CD4-positive, alpha-beta memory T cell (primary cell): ENCODE measurements around the gene CNST. TPM values are rescaled to one million over a fixed set of nuclear protein-coding genes. Genes with fewer than 3 reads are reported as not detected.
A peak's percentile ranks its signal among the peaks of the same experiment; 100 is the strongest.

Experiments
- CTCF ChIA-PET: fragments of 350-600 bp; sonication (Branson Sonifier 250); formaldehyde crosslinking; loops from one replicate; lab custom pipeline; 2021; ENCODE audit warnings: inconsistent platforms; ENCODE audit not compliant: partially characterized antibody; lab: Charles Lee
- POLR2A ChIA-PET: fragments of 350-600 bp; sonication (Branson Sonifier 250); formaldehyde crosslinking; loops from one replicate; lab custom pipeline; 2021; ENCODE audit not compliant: partially characterized antibody; lab: Charles Lee
- DNase-seq, 5 donors: peaks; one replicate each; pipeline versions ENCODE4 v3.0.0 to v3.0.0-alpha.2; 2020 to 2022; ENCODE audit warnings: mixed read lengths in 1 of 5
- H3K27ac ChIP-seq: one replicate; pipeline ENCODE4 v1.7.0; 2013; ENCODE audit warnings: low read depth, low read length
- H3K27me3 ChIP-seq: 2 replicates; pipeline ENCODE4 v1.7.0; 2013; ENCODE audit warnings: mild to moderate bottlenecking, low read length, moderate library complexity; ENCODE audit not compliant: insufficient read depth
- H3K36me3 ChIP-seq: 2 replicates; pipeline ENCODE4 v1.7.0; 2013; ENCODE audit warnings: mild to moderate bottlenecking, low read length, moderate library complexity; ENCODE audit not compliant: insufficient read depth
- H3K4me1 ChIP-seq: 2 replicates; pipeline ENCODE4 v1.7.0; 2013; ENCODE audit warnings: mild to moderate bottlenecking, low read length, moderate library complexity; ENCODE audit not compliant: insufficient read depth
- H3K4me3 ChIP-seq, 2 donors: one replicate each; pipeline ENCODE4 v1.7.0; 2013; ENCODE audit warnings: low read length in 2 of 2, mild to moderate bottlenecking in 1 of 2
- H3K9me3 ChIP-seq, 2 donors: one replicate each; pipeline ENCODE4 v1.7.0; 2013; ENCODE audit warnings: low read length in 2 of 2, control low read depth in 1 of 2; ENCODE audit not compliant: control insufficient read depth in 1 of 2
- H3K27ac Mint-ChIP-seq, 7 donors: one replicate each; pipeline ENCODE4 v1.8.0; 2020 to 2021; ENCODE audit warnings: mixed read lengths in 7 of 7, mild to moderate bottlenecking in 6 of 7, inconsistent platforms in 3 of 7, moderate library complexity in 3 of 7
- H3K27me3 Mint-ChIP-seq, 2 donors: one replicate each; pipeline ENCODE4 v1.8.0; 2020 to 2021; ENCODE audit warnings: mixed read lengths in 2 of 2
- H3K36me3 Mint-ChIP-seq, 2 donors: one replicate each; pipeline ENCODE4 v1.8.0; 2020 to 2021; ENCODE audit warnings: mixed read lengths in 2 of 2, inconsistent platforms in 1 of 2, mild to moderate bottlenecking in 1 of 2
- H3K4me1 Mint-ChIP-seq, 4 donors: one replicate each; pipeline ENCODE4 v1.8.0; 2020 to 2021; ENCODE audit warnings: mixed read lengths in 4 of 4, mild to moderate bottlenecking in 1 of 4
- H3K4me3 Mint-ChIP-seq, 8 donors: one replicate each; pipeline ENCODE4 v1.8.0; 2020 to 2021; ENCODE audit warnings: mixed read lengths in 8 of 8, mild to moderate bottlenecking in 7 of 8, moderate library complexity in 6 of 8, inconsistent platforms in 3 of 8
- H3K9me3 Mint-ChIP-seq, 8 donors: one replicate each; pipeline ENCODE4 v1.8.0; 2020 to 2021; ENCODE audit warnings: mixed read lengths in 8 of 8, mild to moderate bottlenecking in 5 of 8, inconsistent platforms in 3 of 8, moderate library complexity in 1 of 8
- intact Hi-C: fragments of 100-400 bp; cut with micrococcal nuclease; formaldehyde crosslinking; loops from one replicate; pipeline ENCODE4 v1.15.1; 2023
- polyA plus RNA-seq, 2 donors: library from polyadenylated mRNA; unstranded; fragments of 300-500 nt; fragmentation: Illumina TruSeq; gene quantifications; one replicate each; pipeline ENCODE4 v1.2.3, GENCODE V29; 2021
- total RNA-seq, 2 experiments: library from RNA; stranded (reverse); gene quantifications; one replicate each; pipeline ENCODE4 v1.2.3, GENCODE V29; 2021

CNST gene, protein sequence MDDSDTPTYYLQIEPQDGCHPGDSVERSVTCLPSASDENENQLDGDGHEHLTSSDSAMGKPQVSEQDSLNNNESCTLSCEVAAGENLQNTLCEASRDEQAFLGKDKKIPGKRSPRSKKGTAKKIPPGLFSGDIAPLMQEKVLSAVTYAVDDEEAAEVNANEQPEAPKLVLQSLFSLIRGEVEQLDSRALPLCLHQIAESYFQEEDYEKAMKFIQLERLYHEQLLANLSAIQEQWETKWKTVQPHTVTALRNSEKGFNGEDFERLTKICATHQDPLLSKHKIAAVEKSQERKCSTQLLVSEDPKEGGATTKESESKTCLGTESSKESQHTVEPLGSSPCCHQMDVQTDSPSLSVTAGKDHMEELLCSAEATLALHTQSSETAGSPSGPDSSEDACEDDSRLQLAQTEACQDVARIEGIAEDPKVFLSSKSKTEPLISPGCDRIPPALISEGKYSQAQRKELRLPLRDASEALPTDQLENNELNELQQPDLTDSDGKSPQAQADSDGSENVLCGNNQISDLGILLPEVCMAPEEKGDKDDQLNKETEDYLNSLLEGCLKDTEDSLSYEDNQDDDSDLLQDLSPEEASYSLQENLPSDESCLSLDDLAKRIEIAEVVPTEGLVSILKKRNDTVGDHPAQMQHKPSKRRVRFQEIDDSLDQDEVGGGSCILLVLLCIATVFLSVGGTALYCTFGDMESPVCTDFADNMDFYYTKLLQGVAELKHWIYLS
- total RNA-seq (100 to 1,000 TPM in 1 of 2 experiments, 10 to 100 TPM in 1; 97.8 to 103 TPM), polyA plus RNA-seq (10 to 100 TPM; 36.2 to 58.3 TPM)

DNA sequence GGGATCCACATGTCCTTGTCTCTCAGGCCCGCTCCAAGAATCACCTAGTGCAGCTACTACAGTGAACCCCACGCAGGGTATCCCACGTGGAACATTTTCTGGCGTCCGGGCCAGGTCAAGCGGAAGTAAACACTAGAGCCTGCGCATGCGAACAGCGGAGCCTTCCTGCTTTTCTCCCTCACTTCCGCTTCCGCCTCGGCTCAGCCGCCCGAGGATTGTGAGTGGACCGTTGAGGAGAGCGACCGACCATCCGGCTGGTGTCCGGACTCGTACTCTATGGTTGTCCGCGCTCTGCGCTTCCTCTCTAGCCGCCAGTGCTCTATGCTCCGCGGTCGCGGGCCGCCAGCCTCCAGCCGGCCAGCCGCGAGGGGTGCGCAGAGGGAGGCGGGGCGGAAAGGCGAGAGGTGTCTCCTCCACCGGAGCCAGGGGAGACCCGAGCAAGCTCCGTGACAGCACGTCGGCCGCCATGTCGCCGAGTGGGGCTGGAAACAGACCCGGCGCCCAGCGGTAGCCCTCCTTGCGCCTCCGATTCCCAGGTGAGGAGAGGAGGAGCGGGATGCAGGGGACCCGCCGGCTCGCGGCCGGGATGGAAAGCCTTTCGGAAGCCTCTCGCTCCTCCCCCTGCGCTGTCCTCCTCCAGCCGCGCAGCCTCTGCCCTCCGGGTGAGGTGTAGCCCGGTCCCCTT is at the start of gene CNST, which contains the start of gene TFB2M:
Gene CNST, plus strand, starts transcription at position 329 of the 685 bp plus-strand sequence. CDS start 25,107 bp downstream, outside the sequence.
Gene TFB2M, minus strand, starts transcription at position 134 of the 685 bp plus-strand sequence. Its CDS starts 123 bp downstream, at position 11.
- Mint-ChIP-seq H3K9me3 (peaks cover 0 to 2% (median 0%) of the 10 kb centered on the region in 8 donors), H3K4me3 (peak within 1 kb of the TSS; percentile 97 to 99 (median 98)), H3K36me3 (peaks cover 4 to 35% of the 10 kb centered on the region in 2 donors), H3K4me1 (peaks cover 29 to 68% (median 46%) of the 10 kb centered on the region in 4 donors), H3K27me3 (no peaks in the 10 kb centered on the region), H3K27ac (peak within 1 kb of the TSS; percentile 89 to 99 (median 97))
- no peaks in the 10 kb centered on the region for H3K9me3 ChIP-seq
- H3K27me3 ChIP-seq = no peaks in the 10 kb centered on the region
- H3K27ac ChIP-seq = peak within 1 kb of the TSS; percentile 92
- peak; percentile 89 to 93 (median 91) for DNase-seq
- peaks cover 61% of the 10 kb centered on the region for H3K4me1 ChIP-seq
- peak within 1 kb of the TSS; percentile 84 to 99 for H3K4me3 ChIP-seq
- intact Hi-C loops = loop anchor here (1.0 to 5.0 kb wide), 7 partner anchors 35 to 1704 kb away; partner anchors contain the start of genes HNRNPU and SMYD3
- POLR2A ChIA-PET = interaction anchor here (0.8 to 3.2 kb wide), 12 partner anchors 10 to 1702 kb away, joined by 3 to 19 read pairs (median 4); partner anchors contain the start of genes AHCTF1, HNRNPU and SMYD3
- CTCF ChIA-PET = interaction anchor here (1.1 to 2.2 kb wide), 3 partner anchors 30 to 67 kb away, joined by 3 to 5 read pairs (median 4); no protein-coding TSS in a partner anchor
- H3K36me3 ChIP-seq = peaks cover 3% of the 10 kb centered on the region

DNA sequence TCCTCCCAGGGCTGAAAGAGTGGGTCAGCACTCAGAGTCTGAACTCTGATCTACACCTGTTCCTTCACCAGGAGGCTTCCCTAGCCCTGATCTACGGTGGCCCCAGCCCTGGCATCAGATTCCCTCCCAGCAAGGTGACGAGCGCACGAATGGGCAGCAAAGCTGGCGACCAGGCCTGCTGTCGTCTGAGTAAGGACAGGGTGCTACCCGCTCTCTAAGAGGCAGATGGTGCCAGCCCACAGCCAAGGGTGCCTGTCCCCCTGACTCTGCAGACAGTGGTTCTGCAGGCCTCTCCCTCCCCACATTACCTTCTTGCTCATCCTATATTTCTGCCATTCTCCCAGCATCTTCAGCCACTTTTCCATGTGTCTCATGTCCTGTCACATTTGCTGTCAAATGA is 48.9 kb upstream of the CNST start:
- Mint-ChIP-seq H3K27ac (no peak overlapping the region), H3K27me3 (no peaks in the 10 kb centered on the region), H3K4me3 (no peak overlapping the region), H3K4me1 (peaks cover 0 to 6% (median 5%) of the 10 kb centered on the region in 4 donors), H3K36me3 (peaks cover 0 to 1% of the 10 kb centered on the region in 2 donors), H3K9me3 (peaks cover 0 to 27% (median 19%) of the 10 kb centered on the region in 8 donors)
- no peak overlapping the region for H3K4me3 ChIP-seq
- no peaks in the 10 kb centered on the region for H3K27me3 ChIP-seq
- CTCF ChIA-PET = no interaction called here
- intact Hi-C loops = no loop called here
- H3K9me3 ChIP-seq = peaks cover 6 to 26% of the 10 kb centered on the region in 2 donors
- DNase-seq = no peak
- POLR2A ChIA-PET = interaction anchor here (1.4 kb wide), 1 partner anchor 10 kb away, joined by 4 read pairs; the partner anchor contains the start of gene SMYD3
- H3K27ac ChIP-seq = no peak overlapping the region
- no peaks in the 10 kb centered on the region for H3K4me1 ChIP-seq
- no peaks in the 10 kb centered on the region for H3K36me3 ChIP-seq

DNA sequence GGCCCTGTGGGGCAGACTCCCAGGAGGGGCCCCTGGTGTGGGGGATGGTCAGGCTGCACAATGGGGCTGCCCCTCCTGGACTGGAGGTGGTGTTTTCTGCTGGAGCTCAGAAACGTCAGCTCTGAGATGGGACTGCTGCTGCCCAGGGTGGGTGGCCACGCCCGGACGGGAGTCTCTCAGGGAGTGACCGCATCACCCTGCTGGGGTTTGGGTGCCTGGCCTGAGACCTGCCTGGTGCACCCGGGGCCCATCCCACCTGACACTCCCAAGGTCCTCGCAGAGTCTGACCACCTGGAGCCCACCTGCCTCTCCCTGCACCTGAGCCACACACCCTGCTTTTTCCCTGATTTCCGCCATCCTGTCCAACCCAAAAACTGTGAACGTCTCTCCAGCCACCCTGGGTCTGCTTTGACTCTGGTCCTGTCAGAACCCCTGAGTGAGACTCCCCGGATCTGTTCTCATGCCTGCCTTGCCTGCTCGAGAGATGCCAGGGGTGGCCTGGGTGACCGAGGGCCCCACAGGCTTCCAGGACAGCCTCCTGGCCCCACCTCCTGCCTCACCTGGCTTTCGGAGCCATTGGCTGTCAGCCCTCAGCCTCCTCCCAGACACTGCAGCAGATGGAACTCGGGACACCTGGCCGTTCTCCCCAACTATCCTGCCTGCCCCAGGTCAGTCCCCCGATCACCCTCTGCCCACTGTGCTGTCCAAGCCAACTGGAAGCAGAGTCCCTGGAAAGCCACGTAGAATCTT is 47.6 kb upstream of the CNST start:
- Histone ChIP-seq H3K9me3 (peaks cover 6 to 26% of the 10 kb centered on the region in 2 donors), H3K4me3 (no peak overlapping the region), H3K27ac (no peak overlapping the region), H3K27me3 (no peaks in the 10 kb centered on the region), H3K36me3 (no peaks in the 10 kb centered on the region), H3K4me1 (no peaks in the 10 kb centered on the region)
- no peaks in the 10 kb centered on the region for H3K27me3 Mint-ChIP-seq
- CTCF ChIA-PET = no interaction called here
- DNase-seq = no peak
- H3K36me3 Mint-ChIP-seq = peaks cover 0 to 1% of the 10 kb centered on the region in 2 donors
- peaks cover 0 to 27% (median 19%) of the 10 kb centered on the region in 8 donors for H3K9me3 Mint-ChIP-seq
- no peak overlapping the region for H3K4me3 Mint-ChIP-seq
- intact Hi-C loops = no loop called here
- peaks cover 0 to 6% (median 5%) of the 10 kb centered on the region in 4 donors for H3K4me1 Mint-ChIP-seq
- H3K27ac Mint-ChIP-seq = no peak overlapping the region
- POLR2A ChIA-PET = no interaction called here

DNA sequence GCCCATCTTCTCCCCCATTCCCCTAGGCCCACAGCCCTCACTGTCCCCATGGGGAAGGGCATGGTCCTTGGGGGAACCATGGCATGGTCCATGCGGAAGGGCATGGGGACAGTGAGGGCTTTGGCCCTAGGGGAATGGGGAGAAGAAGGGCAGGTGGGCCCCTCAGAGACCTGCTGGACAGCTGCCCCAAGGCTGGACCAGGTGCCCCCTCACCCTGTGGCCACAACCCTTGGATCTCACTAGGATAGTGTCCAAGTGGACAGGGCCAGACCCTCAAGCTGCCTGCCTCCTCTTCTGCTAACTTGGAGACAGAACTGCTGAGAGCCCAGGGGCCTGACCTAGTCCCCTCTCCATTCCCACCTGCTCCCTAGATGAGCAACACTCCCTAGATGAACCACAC is 46.7 kb upstream of the CNST start:
- H3K4me3 ChIP-seq = no peak overlapping the region
- no peak for DNase-seq
- peaks cover 0 to 1% of the 10 kb centered on the region in 2 donors for H3K36me3 Mint-ChIP-seq
- no peaks in the 10 kb centered on the region for H3K36me3 ChIP-seq
- CTCF ChIA-PET = no interaction called here
- no peak overlapping the region for H3K27ac ChIP-seq
- no peaks in the 10 kb centered on the region for H3K27me3 Mint-ChIP-seq
- peaks cover 6 to 24% of the 10 kb centered on the region in 2 donors for H3K9me3 ChIP-seq
- H3K9me3 Mint-ChIP-seq = peaks cover 0 to 21% (median 14%) of the 10 kb centered on the region in 8 donors
- peaks cover 0 to under 1% (median under 1%) of the 10 kb centered on the region in 4 donors for H3K4me1 Mint-ChIP-seq
- no peak overlapping the region for H3K4me3 Mint-ChIP-seq
- H3K4me1 ChIP-seq = no peaks in the 10 kb centered on the region
- H3K27ac Mint-ChIP-seq = no peak overlapping the region
- H3K27me3 ChIP-seq = no peaks in the 10 kb centered on the region
- intact Hi-C loops = no loop called here
- POLR2A ChIA-PET = no interaction called here

DNA sequence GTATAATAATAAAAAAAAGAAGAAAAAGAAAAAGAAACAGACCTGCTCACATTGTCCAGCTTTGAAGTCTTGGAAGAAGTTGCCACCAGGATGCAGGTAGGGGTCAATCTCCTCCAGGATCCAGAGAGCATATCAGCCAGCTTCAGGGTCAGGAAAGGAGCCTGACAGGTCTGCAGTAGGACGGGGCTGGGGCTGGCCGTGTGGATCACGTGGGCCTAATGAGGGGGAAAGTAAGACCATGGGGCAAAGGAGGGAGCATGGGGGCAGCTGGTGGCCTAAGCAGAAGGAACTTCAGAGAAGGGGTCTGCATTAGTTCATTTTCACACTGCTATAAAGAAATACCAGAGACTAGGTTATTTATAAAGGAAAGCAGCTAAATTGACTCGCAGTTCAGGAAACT is 39.9 kb upstream of the CNST start:
- Histone ChIP-seq H3K27ac (no peak overlapping the region), H3K27me3 (no peaks in the 10 kb centered on the region), H3K4me3 (no peak overlapping the region), H3K4me1 (no peaks in the 10 kb centered on the region), H3K36me3 (no peaks in the 10 kb centered on the region), H3K9me3 (no peaks in the 10 kb centered on the region)
- ChIA-PET POLR2A (no interaction called here), CTCF (no interaction called here)
- DNase-seq = no peak
- Mint-ChIP-seq H3K4me1 (peaks cover 2 to 12% (median 5%) of the 10 kb centered on the region in 4 donors), H3K9me3 (peaks cover 0 to 18% (median 11%) of the 10 kb centered on the region in 8 donors), H3K27ac (no peak overlapping the region), H3K36me3 (peaks cover 0 to 3% of the 10 kb centered on the region in 2 donors), H3K4me3 (no peak overlapping the region), H3K27me3 (peaks cover under 1 to 2% of the 10 kb centered on the region in 2 donors)
- intact Hi-C loops = no loop called here

DNA sequence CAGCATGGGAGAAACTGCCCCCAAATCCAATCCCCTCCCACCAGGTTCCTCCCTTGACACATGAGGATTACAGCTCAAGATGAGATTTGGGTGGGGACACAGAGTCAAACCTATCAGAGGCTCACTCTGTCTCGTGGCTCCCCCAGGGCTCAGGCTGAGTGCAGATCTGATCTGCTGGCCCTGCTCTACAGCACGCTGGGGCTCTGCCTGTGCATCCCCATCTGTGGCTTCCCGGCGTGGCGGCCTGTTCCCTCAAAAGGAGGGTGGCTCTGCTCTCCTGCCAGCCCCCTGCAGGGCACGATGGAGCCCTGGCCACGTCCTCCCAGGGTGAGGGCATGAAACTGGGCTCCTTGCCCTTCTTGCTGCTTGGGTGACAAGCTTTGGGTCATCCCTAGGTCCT is 39.3 kb upstream of the CNST start:
- H3K4me3 Mint-ChIP-seq = peak overlapping the region in 1 of 8 donors; percentile 8
- Histone ChIP-seq H3K4me1 (no peaks in the 10 kb centered on the region), H3K27ac (no peak overlapping the region), H3K9me3 (no peaks in the 10 kb centered on the region), H3K4me3 (no peak overlapping the region), H3K36me3 (no peaks in the 10 kb centered on the region), H3K27me3 (no peaks in the 10 kb centered on the region)
- ChIA-PET CTCF (no interaction called here), POLR2A (no interaction called here)
- no peak for DNase-seq
- H3K9me3 Mint-ChIP-seq = peaks cover 0 to 24% (median 12%) of the 10 kb centered on the region in 8 donors
- peak overlapping the region in 4 of 7 donors; percentile 8 to 93 (median 50) for H3K27ac Mint-ChIP-seq
- peaks cover 2% of the 10 kb centered on the region in 2 donors for H3K27me3 Mint-ChIP-seq
- peaks cover 0 to 4% of the 10 kb centered on the region in 2 donors for H3K36me3 Mint-ChIP-seq
- intact Hi-C loops = no loop called here
- H3K4me1 Mint-ChIP-seq = peaks cover 2 to 12% (median 5%) of the 10 kb centered on the region in 4 donors
